Fibroblast of lung (primary cell): ENCODE results near the gene DCD. TPM values are rescaled to one million over a fixed set of nuclear protein-coding genes. Genes with fewer than 3 reads are reported as not detected.

Experiments used
- DNase-seq, 2 donors: peaks; one replicate each; pipeline versions ENCODE4 v3.0.0 to v3.0.0-alpha.2; 2010; ENCODE audit warnings: low read depth in 2 of 2
- H2AFZ ChIP-seq: 2 replicates; pipeline ENCODE4 v1.5.1; 2012; ENCODE audit warnings: low read length, control low read depth, inconsistent platforms
- H3K27ac ChIP-seq: 2 replicates; pipeline ENCODE4 v1.5.1; 2011; ENCODE audit warnings: low read length, control low read depth; ENCODE audit not compliant: insufficient read depth
- H3K27me3 ChIP-seq: 2 replicates; pipeline ENCODE4 v1.5.1; 2011; ENCODE audit warnings: mild to moderate bottlenecking, low read length; ENCODE audit not compliant: control insufficient read depth, insufficient read depth
- H3K36me3 ChIP-seq: 2 replicates; pipeline ENCODE4 v1.5.1; 2011; ENCODE audit warnings: low read length; ENCODE audit not compliant: control insufficient read depth, insufficient read depth
- H3K4me1 ChIP-seq: 2 replicates; pipeline ENCODE4 v1.5.1; 2011; ENCODE audit warnings: low read length; ENCODE audit not compliant: control insufficient read depth, insufficient read depth; ENCODE audit errors: extremely low read depth
- H3K4me2 ChIP-seq: 2 replicates; pipeline ENCODE4 v1.5.1; 2011; ENCODE audit warnings: low read length, control low read depth; ENCODE audit not compliant: insufficient read depth; ENCODE audit errors: extremely low read depth
- H3K4me3 ChIP-seq, 4 experiments: fragments of 200-600 bp in 1 of 4; sonication (generic) in 1 of 4; replicated peaks in 1 of 4; 2 replicates each; pipeline ENCODE4 v1.5.1; 2011 to 2016; ENCODE audit warnings: low read length in 4 of 4, low read depth in 3 of 4, mild to moderate bottlenecking in 3 of 4, control low read depth in 2 of 4, inconsistent platforms in 1 of 4, mixed read lengths in 1 of 4; ENCODE audit not compliant: insufficient read depth in 1 of 4; ENCODE audit errors: control extremely low read depth in 1 of 4
- H3K79me2 ChIP-seq: 2 replicates; pipeline ENCODE4 v1.5.1; 2012; ENCODE audit warnings: mild to moderate bottlenecking, low read length, inconsistent platforms; ENCODE audit not compliant: control insufficient read depth, insufficient read depth
- H3K9ac ChIP-seq: 2 replicates; pipeline ENCODE4 v1.5.1; 2011; ENCODE audit warnings: mild to moderate bottlenecking, low read length, control low read depth; ENCODE audit not compliant: insufficient read depth
- H3K9me3 ChIP-seq: 2 replicates; pipeline ENCODE4 v1.5.1; 2012; ENCODE audit warnings: low read depth, low read length; ENCODE audit not compliant: control insufficient read depth, insufficient read depth
- H4K20me1 ChIP-seq: 2 replicates; pipeline ENCODE4 v1.5.1; 2011; ENCODE audit warnings: low read length; ENCODE audit not compliant: control insufficient read depth, insufficient read depth; ENCODE audit errors: extremely low read depth
- EZH2 ChIP-seq: IDR thresholded peaks from 2 replicates; pipeline ENCODE4 v1.5.1; 2012; ENCODE audit warnings: low read length, control low read depth, mild to moderate bottlenecking; ENCODE audit errors: missing control alignments
- polyA plus RNA-seq, 2 donors: library from polyadenylated mRNA; depleted of rRNA in 1 of 2; stranded (reverse) in 1 of 2; unstranded in 1 of 2; fragments of >200 nt; gene quantifications; 2 replicates each; pipeline ENCODE4 v1.2.1, GENCODE V29; 2011 to 2012; ENCODE audit warnings: missing spikeins in 1 of 2
- total RNA-seq: library from RNA; depleted of rRNA; stranded (reverse); fragments of >200 nt; gene quantifications from 2 replicates; pipeline ENCODE4 v1.2.1, GENCODE V29; 2014
- TF ChIP-seq, protein P1 (sequence below), 2 donors: IDR thresholded peaks in 1 of 2; conservative IDR thresholded peaks in 1 of 2; 1 replicate in 1 of 2; 2 replicates in 1 of 2; pipeline ENCODE4 v1.5.1; 2011 to 2012; ENCODE audit warnings: low read length in 2 of 2, control low read depth in 1 of 2, inconsistent platforms in 1 of 2, low read depth in 1 of 2, mild to moderate bottlenecking in 1 of 2

The DCD gene
- total and polyA plus RNA-seq, 2 donors (not counting 1 experiment from before 2014, with no cell fraction given): not detected

GRCh38 chr12:54662026-54662425, 13.9 kb upstream of the DCD start:
- TF ChIP-seq EZH2: no peak
- TF ChIP-seq, protein P1, sequence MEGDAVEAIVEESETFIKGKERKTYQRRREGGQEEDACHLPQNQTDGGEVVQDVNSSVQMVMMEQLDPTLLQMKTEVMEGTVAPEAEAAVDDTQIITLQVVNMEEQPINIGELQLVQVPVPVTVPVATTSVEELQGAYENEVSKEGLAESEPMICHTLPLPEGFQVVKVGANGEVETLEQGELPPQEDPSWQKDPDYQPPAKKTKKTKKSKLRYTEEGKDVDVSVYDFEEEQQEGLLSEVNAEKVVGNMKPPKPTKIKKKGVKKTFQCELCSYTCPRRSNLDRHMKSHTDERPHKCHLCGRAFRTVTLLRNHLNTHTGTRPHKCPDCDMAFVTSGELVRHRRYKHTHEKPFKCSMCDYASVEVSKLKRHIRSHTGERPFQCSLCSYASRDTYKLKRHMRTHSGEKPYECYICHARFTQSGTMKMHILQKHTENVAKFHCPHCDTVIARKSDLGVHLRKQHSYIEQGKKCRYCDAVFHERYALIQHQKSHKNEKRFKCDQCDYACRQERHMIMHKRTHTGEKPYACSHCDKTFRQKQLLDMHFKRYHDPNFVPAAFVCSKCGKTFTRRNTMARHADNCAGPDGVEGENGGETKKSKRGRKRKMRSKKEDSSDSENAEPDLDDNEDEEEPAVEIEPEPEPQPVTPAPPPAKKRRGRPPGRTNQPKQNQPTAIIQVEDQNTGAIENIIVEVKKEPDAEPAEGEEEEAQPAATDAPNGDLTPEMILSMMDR (conservative IDR thresholded peaks at IDR 0.05 in 1 of 2, IDR thresholded peaks at IDR 0.05 in 1 of 2; ENCODE audit: low read depth in 1 of 2, low read length in 2 of 2): no peak
- no peak overlapping the region for H3K27ac ChIP-seq
- H3K4me1 ChIP-seq: no peaks in the 10 kb centered on the region
- no peak overlapping the region for H3K4me2 ChIP-seq
- no peak overlapping the region for H2AFZ ChIP-seq
- H4K20me1 ChIP-seq: no peaks in the 10 kb centered on the region
- H3K9me3 ChIP-seq: no peaks in the 10 kb centered on the region
- no peaks in the 10 kb centered on the region for H3K36me3 ChIP-seq
- DNase-seq: no peak
- no peaks in the 10 kb centered on the region for H3K79me2 ChIP-seq
- no peak overlapping the region for H3K4me3 ChIP-seq
- no peaks in the 10 kb centered on the region for H3K27me3 ChIP-seq
- no peak overlapping the region for H3K9ac ChIP-seq

GRCh38 chr12:54661048-54661447, 12.9 kb upstream of the DCD start:
- Histone ChIP-seq H3K79me2 (no peaks in the 10 kb centered on the region), H2AFZ (no peak overlapping the region), H3K27ac (no peak overlapping the region), H3K27me3 (no peaks in the 10 kb centered on the region), H3K9ac (no peak overlapping the region), H3K4me3 (no peak overlapping the region), H3K9me3 (no peaks in the 10 kb centered on the region), H3K4me1 (no peaks in the 10 kb centered on the region), H3K36me3 (no peaks in the 10 kb centered on the region), H3K4me2 (no peak overlapping the region), H4K20me1 (no peaks in the 10 kb centered on the region)
- no peak for DNase-seq
- TF ChIP-seq, protein P1 (conservative IDR thresholded peaks at IDR 0.05 in 1 of 2, IDR thresholded peaks at IDR 0.05 in 1 of 2; ENCODE audit: low read depth in 1 of 2, low read length in 2 of 2): no peak
- no peak for TF ChIP-seq EZH2

- Histone ChIP-seq H3K4me2 (no peak overlapping the region), H3K27ac (no peak overlapping the region), H3K9ac (no peak overlapping the region), H3K79me2 (no peaks in the 10 kb centered on the region), H3K4me1 (no peaks in the 10 kb centered on the region), H2AFZ (no peak overlapping the region), H3K27me3 (no peaks in the 10 kb centered on the region), H3K36me3 (no peaks in the 10 kb centered on the region), H3K4me3 (no peak overlapping the region), H4K20me1 (no peaks in the 10 kb centered on the region), H3K9me3 (no peaks in the 10 kb centered on the region)
- no peak for DNase-seq
- TF ChIP-seq, protein P1 (conservative IDR thresholded peaks at IDR 0.05 in 1 of 2, IDR thresholded peaks at IDR 0.05 in 1 of 2; ENCODE audit: low read depth in 1 of 2, low read length in 2 of 2): no peak
- TF ChIP-seq EZH2: no peak
Measured at GRCh38 chr12:54660320-54660962, 12.3 kb upstream of the DCD start.
